Stimulated activated CD8-positive, alpha-beta memory T cell treated with anti-CD3 and anti-CD28 coated beads, Interleukin-15, amount 100 ng/mL, for 4 hours (primary cell): ENCODE measurements around the gene CCDC136.

Source experiments
- DNase-seq, 2 donors: peaks; one replicate each; pipeline ENCODE4 v3.0.0-alpha.2; 2020; ENCODE audit warnings: low read depth in 2 of 2

CCDC136 gene

DNA sequence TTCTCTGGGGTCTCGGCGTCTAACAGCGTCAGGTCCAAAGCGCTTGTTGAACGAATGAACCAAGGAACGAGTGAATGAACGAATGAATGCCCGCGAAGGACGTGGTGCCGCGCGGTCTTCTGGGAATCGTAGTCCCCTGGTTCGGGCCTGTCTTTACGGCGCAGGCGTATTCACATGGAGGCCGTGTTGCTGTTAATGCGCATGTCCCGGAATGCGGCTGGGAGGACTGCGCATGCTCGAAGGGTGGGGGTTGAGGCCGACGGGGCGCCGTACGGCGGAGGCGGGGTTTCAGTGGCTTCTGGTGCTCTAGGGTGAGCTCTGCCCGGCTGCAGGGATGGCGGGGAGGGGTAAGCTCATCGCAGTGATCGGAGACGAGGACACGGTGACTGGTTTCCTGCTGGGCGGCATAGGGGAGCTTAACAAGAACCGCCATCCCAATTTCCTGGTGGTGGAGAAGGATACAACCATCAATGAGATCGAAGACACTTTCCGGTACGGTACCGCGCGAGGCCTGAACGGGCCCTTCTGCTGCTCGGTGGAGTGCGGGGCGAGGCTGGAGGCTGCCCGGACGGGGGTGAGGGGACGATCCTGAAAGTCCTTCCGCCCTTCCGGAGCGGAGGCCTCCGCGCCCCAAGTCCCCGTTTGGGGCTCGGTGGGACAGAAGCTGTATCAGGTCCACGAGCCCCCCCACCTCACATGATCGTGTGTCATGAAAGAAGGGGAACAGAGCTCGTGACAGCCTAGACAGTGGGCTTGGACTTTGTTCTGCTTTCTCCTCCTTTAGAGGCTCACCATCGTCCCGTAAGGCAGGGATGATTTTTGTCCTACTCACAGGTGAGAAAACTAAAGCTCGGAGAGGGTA lies 71.0 kb downstream of the CCDC136 start, which contains the start of gene ATP6V1F:
ATP6V1F (plus strand) TSS at position 286 of the 862 bp plus-strand sequence; CDS start at position 335, 49 bp downstream.
- peak; percentile 95 to 98 for DNase-seq

DNA sequence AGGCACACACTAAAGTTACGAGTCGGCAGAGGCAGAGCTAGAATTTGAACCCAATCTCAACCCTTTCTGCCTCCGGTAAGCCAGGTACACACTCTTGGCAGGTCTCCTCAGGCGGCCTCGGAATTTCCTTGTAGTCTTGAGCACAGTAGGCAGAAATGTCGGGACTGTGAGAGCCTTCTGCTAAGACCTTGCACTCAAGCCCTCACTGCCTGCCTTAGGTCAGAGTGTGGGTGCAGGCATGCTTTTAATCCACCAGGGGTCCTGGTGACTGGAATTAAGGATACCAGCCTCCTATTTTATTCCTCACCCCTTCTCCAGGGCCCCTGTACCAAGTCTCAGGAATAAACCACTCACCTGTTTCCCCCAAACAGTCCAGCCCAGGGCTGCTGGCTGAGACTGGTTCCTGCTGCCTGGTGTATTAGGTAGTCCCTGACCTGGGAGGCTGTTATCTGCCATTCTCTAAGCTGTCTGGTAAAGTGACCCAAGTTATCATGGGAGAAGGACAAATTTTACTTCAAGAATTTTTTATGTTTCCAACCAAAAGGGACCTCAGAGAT lies 71.7 kb downstream of the CCDC136 start:
- peak in 1 of 2 donors; percentile 14 for DNase-seq

DNA sequence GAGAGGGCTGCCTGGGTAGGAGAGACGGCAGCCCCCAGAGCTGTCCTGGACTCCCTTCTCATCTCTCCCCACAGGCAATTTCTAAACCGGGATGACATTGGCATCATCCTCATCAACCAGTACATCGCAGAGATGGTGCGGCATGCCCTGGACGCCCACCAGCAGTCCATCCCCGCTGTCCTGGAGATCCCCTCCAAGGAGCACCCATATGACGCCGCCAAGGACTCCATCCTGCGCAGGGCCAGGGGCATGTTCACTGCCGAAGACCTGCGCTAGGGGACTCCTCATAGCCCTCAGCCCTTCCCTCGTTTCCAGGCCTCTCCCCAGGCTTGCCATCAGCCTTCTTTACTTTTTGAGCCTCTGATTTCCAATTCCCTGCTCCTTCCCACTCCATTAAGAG lies 73.5 kb downstream of the CCDC136 start:
- no peak for DNase-seq

DNA sequence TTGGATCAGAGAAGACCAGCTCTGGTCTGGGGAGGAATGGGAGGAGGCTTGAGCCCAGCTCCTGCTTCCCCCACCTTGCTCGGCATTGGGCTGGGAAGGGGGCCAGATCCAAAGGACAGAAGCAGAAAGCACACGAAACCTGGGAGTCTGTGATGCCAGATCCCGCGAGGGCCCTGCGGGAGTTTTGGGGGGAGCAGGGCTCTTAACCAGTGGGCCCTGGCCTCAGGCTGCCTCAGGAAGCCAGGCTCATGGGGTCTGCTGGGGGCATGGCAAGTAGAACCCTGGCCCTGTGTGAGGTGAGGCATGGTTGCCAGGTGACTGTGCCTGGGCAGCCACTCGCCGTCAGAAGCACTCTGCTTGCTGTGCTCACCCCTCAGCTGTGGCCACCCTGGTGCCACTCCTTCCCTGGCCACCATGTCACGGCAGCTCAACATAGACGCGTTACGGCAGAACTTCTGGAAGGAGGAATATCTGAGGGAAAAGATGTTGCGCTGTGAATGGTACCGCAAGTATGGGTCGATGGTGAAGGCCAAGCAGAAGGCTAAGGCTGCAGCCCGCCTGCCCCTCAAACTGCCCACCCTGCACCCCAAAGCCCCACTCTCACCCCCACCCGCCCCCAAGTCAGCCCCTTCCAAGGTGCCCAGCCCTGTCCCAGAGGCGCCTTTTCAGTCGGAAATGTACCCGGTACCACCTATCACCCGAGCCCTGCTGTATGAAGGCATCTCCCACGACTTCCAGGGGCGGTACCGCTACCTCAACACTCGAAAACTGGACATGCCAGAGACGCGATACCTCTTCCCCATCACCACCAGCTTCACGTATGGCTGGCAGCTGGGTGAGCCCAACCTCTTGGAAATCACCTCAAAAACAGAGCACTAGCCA lies 74.5 kb downstream of the CCDC136 start:
- no peak for DNase-seq

DNA sequence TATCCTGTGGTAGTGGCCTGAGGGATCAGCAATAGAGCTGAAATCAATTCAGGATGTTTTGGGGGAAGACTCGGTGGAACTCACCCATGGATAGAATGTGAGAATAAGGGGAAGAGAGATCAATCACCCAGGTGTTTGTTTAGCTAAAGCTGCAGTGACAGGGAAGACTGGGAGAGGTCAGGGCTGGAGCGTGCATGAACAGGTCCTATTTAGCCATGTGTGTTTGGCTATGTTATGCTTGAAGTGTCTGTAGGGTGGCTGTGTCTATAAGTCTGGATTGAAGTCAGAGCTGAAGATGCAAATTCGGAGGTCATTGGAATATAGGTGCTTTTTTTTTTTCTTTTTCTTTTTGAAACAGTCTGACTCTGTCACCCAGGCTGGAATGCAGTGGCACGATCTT lies 75.5 kb downstream of the CCDC136 start:
- DNase-seq: no peak

DNA sequence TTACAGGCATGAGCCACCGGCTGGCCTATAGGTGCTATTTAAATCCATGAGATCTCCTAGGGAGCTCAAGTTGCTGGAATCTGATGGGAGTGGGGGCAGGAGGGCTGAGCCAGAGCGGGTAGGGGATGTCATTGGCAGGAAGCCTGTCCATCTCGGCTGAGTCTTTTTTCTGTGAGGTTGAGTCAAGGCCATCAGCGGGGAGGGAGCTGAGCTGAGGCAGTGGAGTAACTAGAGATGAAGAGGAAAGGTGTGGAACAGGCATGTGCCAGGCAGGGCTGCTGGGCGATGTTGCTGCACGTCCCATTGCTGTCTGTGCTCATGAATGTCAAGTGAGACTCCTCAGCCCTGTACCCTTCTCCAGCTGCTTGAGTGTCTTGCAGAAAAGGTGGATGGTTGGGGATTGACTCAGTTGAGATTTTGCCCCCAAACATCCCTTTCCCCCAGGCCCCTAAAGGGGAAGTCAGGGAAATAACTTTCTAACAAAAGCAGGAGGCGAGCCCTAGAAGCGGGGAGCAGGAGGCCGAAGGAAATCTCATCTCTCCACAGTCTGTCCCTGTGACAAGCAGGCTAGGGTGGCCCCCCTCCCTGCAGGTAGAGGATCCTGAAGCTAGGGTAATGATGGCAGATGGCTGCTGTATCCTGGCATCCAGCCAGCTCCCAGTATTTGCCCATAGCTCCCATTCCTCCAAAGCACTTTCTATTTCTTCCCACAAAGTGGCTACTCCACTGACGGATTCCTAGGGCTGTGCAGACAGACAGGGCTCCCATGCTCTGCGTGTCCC lies 76.3 kb downstream of the CCDC136 start:
- no peak for DNase-seq

DNA sequence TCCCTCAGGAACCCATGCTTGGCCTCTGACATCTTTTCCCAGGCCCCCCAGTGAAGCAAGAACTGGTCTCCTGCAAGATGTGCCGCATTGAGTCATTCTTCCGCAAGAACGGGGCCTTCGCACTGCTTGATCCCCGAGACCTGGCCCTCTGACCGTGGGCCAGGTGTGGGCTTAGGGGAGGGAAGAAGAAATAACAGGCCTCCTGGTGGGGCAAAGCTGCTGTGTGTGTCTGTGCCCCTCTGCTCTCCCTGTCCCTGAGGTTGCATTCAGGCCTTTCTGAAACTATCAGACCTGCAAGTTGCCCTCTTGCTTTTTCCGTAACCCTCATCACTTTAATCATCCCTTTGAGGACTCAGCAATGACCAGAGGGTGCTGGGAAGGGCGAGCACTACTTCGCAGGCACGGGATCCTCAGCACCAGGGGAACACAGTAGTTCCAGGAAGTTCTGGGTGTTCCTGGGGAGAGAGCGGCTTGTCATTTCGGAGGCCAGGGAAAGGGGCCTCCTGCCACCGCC lies 76.9 kb downstream of the CCDC136 start:
- DNase-seq: no peak

DNA sequence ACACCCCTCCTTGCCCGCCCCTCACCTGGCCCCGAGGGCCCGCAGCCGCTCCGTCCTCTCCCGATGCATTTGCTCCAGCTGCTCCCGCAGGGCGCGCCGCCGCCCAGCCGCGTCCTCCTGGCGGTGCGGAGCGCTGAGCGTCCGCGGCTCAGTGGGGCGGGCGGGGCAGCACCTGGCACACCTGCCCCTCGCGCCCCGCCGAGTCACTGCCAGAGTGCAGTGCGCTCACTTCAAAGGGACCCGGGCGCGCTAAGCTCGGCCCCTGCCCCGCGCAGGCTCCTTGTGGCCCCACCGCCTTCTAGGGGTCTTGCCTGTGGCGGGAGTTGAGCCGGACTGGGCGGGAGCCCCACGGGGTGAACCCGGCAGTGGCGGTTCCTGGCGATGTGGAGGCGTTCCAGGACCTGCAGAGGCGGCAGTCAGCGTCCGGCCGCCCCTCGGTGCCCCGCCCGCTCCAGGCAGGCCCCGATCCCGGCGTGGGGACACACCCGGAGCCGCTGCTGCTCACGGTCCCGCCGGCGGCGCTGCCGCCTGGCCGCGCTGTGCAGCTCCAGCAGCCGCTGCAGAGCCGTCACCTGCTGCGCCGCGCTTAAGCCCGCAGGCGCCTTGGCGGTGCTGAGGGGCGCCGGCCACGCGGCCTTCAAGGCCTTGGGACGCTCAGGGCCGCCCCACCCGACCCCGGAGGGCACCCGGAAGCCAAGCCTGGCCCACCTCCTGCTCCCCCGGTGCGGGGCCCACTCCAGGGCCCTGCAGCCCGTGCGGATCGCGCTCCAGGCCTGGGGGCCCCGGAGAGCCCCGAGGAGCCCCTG lies 77.6 kb downstream of the CCDC136 start:
- peak in 1 of 2 donors; percentile 23 for DNase-seq

DNA sequence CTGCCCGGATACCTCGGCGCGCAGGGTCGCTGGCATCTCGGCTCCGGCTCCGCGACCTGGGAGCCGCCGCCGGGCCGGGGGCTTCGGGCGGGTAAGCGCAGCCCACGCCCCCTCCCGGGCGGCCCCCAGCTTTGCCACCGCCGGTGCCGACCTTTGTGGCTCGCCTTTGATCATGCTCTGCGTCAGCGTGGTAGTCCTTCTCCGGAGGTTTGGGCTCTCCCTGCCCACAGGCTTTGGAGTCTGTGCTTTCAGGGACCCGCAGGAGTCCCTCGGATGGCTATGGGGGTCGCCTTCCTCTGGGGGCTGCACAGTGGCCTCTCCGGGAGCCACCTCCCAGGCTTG lies 78.1 kb downstream of the CCDC136 start:
- no peak for DNase-seq

DNA sequence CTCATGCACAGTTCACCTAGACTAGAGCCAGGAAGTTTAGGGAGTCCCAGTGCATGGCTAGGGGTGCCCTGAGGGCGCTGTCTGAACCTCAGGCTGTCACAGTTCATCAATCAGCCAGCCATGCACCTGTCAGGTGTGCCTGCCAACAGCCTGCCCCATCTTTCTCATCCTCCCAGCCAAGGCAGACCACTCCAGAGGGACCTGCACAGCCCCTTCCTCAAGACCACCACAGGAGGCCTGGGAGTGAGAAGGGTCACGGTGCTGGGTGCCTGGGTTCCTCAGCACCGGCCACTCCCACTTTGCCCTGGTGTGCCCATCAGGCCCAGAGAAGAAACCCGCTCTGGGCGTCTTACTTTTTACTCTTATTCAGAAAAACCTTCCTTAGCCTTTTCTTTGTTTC lies 79.3 kb downstream of the CCDC136 start:
- no peak for DNase-seq
